GM12891 (cell line): ENCODE data around the gene MYCBP2.

ENCODE experiments used
- PAX5 ChIP-seq: IDR thresholded peaks from 2 replicates; pipeline ENCODE4 v1.6.1; 2011; ENCODE audit warnings: low read length, moderate library complexity, mild to moderate bottlenecking; ENCODE audit not compliant: insufficient read depth, severe bottlenecking
- POLR2A ChIP-seq: IDR thresholded peaks from 2 replicates; pipeline ENCODE4 v1.6.1; 2011; ENCODE audit warnings: low read depth, low read length, control low read depth
- POLR2AphosphoS5 ChIP-seq: IDR thresholded peaks from 2 replicates; pipeline ENCODE4 v1.6.1; 2011; ENCODE audit warnings: low read depth, low read length, control low read depth
- SPI1 ChIP-seq: IDR thresholded peaks from 2 replicates; pipeline ENCODE4 v1.6.1; 2011; ENCODE audit warnings: low read depth, low read length, control low read depth

DNA sequence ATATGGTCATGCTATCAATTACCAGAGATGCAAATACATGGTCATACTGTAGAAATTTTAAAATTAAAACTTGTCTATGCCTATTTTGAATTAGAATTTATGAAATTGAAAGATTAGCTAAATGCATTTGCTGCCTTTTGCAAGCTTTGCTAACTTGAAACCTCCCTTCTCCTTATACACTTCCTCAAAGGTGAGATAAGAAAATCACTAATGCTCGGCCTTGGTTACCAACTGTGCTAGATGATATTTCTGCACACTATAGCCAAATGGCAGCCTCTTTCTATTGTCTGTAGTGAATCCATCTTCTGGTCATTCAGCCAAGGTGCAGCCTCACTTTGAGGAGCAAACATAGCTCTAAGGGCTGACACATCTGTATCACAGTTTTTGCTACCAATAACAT, 31.1 kb upstream of the MYCBP2 start:
- no peak for TF ChIP-seq POLR2A
- no peak for TF ChIP-seq SPI1
- no peak for TF ChIP-seq POLR2AphosphoS5
- no peak for TF ChIP-seq PAX5
